Measurements from ENCODE around the gene CNTN1.

GRCh38 chr12:40833818-40834217, 141.6 kb downstream of the CNTN1 start:
- TF ChIP-seq, protein P1, sequence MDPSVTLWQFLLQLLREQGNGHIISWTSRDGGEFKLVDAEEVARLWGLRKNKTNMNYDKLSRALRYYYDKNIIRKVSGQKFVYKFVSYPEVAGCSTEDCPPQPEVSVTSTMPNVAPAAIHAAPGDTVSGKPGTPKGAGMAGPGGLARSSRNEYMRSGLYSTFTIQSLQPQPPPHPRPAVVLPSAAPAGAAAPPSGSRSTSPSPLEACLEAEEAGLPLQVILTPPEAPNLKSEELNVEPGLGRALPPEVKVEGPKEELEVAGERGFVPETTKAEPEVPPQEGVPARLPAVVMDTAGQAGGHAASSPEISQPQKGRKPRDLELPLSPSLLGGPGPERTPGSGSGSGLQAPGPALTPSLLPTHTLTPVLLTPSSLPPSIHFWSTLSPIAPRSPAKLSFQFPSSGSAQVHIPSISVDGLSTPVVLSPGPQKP (IDR thresholded peaks at IDR 0.05; ENCODE audit: borderline replicate concordance, low read depth, low read length) = no peak
- no peak for TF ChIP-seq POLR2A (IDR thresholded peaks at IDR 0.05; ENCODE audit: low read depth, low read length)
- TF ChIP-seq, protein P2, sequence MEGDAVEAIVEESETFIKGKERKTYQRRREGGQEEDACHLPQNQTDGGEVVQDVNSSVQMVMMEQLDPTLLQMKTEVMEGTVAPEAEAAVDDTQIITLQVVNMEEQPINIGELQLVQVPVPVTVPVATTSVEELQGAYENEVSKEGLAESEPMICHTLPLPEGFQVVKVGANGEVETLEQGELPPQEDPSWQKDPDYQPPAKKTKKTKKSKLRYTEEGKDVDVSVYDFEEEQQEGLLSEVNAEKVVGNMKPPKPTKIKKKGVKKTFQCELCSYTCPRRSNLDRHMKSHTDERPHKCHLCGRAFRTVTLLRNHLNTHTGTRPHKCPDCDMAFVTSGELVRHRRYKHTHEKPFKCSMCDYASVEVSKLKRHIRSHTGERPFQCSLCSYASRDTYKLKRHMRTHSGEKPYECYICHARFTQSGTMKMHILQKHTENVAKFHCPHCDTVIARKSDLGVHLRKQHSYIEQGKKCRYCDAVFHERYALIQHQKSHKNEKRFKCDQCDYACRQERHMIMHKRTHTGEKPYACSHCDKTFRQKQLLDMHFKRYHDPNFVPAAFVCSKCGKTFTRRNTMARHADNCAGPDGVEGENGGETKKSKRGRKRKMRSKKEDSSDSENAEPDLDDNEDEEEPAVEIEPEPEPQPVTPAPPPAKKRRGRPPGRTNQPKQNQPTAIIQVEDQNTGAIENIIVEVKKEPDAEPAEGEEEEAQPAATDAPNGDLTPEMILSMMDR (conservative IDR thresholded peaks at IDR 0.05; ENCODE audit: low read depth, low read length) = no peak
- no peak for TF ChIP-seq FOS (IDR thresholded peaks at IDR 0.05; ENCODE audit: low read depth, low read length)

All from IMR-90 (cell line).